GM12873 (cell line): ENCODE measurements around the gene PCSK6.

Source experiments
- CTCF ChIP-seq: IDR thresholded peaks from 2 replicates; pipeline ENCODE4 v1.5.1; 2012; ENCODE audit warnings: low read depth, mild to moderate bottlenecking, moderate library complexity, low read length, control low read depth; ENCODE audit not compliant: insufficient read depth; ENCODE audit errors: missing control alignments

Gene PCSK6

GRCh38 chr15:101433396-101433795 is 56.1 kb downstream of the PCSK6 start:
- TF ChIP-seq CTCF: no peak

- TF ChIP-seq CTCF: no peak
Observed at GRCh38 chr15:101432982-101433381, 56.5 kb downstream of the PCSK6 start.

- TF ChIP-seq CTCF: no peak
Observed at GRCh38 chr15:101431748-101432147, 57.8 kb downstream of the PCSK6 start.

- TF ChIP-seq CTCF: no peak
Observed at GRCh38 chr15:101431301-101431700, 58.2 kb downstream of the PCSK6 start.

GRCh38 chr15:101429646-101430045 is 59.9 kb downstream of the PCSK6 start:
- TF ChIP-seq CTCF: no peak

- no peak for TF ChIP-seq CTCF
Observed at GRCh38 chr15:101429191-101429590, 60.3 kb downstream of the PCSK6 start.

- TF ChIP-seq CTCF: no peak
Observed at GRCh38 chr15:101428758-101429157, 60.7 kb downstream of the PCSK6 start.
